NCI-H2196 (cell line): ENCODE data around the gene LRRC10B.
A peak's percentile ranks its signal among the peaks of the same experiment; 100 is the strongest.

Experiments used
- DNase-seq: peaks from one replicate; lab custom pipeline; 2025; ENCODE audit not compliant: unreplicated experiment; lab: John Stamatoyannopoulos, UW

Gene LRRC10B

DNA sequence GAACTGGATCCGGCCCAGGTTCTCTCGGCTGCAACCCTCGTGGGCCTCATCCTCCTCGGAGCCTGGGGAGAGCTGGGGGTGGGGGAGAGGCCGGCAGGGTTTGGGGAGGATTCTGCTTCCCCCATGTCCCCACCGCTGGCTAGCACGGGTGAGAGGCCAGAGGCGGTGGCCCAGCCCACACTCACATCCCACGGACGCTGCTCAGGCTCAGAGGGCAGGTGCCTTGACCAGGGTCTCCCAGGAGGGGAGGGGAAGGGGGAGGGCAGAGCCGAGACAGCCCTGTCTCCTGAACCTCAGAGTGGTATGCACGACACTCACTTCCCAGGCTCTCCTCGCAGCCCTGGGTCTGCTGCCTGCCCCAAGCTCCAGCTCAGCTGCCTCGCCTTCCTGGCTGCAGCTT is 19.6 kb downstream of the LRRC10B start:
- no peak for DNase-seq

DNA sequence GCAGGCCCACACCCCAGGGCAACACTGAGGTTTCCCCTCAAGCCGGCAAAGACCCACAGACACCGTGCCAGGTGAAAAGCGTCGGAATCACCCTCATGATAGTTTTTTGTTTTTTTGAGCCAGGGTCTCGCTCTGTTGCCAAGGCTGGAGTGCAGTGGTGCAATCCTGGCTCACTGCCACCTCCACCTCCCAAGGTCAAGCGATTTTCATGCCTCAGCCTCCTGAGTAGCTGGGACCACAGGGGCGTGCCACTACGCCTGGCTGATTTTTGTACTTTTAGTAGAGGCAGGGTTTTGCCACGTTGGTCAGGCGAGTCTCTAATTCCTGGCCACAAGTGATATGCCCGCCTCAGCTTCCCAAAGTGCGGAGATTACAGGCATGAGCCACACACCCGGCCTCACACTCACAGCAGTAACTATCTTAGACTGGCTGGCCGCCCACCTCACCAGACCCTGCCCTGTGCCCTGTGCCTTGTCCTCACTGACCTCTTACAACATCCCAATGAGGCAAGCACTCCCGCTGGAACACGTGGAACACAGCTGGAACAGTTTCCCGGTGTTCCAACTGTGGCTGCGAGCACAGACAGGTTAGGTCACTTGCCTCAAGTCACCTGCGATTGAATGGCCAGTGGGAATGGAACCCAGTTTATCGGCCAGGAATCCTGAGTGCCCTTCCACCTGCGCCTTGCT is 21.1 kb downstream of the LRRC10B start:
- DNase-seq: no peak

DNA sequence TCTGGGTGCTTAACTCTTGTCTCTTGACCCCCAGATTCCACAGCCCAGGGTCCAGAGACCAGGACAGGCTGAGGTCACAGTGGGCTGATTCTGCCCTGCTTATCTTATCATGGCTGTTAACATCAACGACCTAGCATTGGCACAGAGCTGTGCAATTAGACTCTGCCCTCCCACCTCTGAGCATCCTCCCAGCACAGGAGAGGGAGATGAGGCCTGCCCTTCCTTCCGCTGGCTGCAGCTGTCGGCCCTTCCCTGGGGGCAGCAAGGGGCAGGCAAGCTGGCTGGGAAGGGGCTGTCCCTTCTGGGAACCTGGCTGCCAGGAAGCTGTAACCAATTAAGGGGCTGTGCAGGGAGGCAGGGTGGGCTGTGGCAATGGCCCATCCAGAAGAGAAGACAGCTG is 22.5 kb downstream of the LRRC10B start:
- DNase-seq: no peak

DNA sequence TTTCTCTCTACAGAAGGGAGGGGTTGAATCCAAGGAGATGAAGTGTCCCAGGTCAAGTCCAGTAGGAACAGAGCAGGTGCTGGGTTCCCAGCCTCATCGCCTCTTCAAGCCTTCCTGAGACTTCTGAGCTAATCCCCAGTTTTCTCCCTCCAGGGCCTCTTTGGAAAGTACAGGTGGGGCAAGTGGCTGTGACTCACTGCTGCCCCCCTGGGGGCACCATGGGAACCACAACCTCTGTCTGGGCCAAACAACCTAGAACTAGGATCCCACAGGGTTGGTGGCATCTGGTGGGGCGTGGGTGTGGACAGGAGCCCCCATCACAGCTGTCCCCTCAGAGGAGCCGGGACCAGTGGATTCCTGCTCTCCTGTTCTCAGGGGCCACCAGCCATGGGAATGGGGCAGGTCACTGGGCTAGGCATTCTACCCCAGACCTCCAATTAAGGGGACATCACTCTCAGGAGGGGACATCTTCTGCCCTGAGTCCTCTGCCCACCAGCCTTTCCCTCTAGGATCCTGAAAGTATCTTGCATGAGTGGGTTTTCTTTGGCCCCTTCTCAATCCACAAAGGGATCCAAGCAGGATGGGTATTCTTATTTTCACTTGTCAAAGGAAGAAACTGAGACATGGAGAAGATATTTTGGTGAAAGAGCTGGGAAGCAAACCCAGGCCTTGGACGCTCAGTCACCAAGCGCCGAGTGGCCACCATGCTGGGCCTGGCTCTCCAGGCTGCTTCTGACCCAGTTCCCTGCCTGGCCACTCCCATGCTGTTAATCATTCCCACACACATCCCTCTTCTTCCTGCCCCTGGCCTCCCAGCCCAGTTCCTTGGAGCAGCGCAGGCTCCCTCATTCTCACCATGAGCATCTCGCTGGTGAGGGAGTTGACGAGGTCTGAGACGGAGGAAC is 23.8 kb downstream of the LRRC10B start:
- DNase-seq: peak; percentile 55

DNA sequence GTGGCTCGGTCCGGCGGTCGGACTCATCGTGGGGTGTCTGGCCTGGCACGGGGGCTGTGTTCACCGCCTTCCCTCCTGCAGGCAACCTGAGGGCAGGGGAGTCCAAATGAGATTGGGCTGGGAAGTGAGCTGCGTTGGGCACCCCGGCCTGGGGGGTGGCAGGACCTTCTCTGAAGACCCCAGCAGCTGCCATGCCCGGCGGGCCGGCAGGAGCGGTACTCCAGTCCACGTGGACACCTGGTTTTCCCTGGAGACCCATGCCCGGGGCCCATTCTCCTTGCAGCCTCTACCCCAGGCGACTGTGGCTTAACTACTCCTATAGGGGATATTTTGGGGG is 24.5 kb downstream of the LRRC10B start:
- no peak for DNase-seq

DNA sequence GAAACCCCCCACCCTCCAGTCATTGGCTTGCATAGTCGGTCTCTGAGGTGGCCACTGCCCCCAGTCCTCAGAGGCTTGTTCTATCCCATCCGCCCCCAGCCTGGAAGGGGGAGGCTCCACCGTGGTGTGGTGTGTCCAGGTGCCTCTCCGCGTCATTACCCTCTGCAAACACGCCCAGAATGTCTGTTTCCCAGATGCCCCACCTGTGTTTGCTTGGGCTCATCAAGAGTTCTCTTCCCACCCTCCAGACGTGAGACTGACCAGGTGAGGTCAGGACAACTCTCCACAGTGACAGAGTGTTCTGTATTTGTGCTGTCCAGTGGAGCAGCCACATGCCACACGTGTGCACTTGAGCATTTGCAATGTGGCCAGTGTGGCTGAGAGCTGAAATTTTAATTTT is 24.9 kb downstream of the LRRC10B start:
- DNase-seq: peak; percentile 79

DNA sequence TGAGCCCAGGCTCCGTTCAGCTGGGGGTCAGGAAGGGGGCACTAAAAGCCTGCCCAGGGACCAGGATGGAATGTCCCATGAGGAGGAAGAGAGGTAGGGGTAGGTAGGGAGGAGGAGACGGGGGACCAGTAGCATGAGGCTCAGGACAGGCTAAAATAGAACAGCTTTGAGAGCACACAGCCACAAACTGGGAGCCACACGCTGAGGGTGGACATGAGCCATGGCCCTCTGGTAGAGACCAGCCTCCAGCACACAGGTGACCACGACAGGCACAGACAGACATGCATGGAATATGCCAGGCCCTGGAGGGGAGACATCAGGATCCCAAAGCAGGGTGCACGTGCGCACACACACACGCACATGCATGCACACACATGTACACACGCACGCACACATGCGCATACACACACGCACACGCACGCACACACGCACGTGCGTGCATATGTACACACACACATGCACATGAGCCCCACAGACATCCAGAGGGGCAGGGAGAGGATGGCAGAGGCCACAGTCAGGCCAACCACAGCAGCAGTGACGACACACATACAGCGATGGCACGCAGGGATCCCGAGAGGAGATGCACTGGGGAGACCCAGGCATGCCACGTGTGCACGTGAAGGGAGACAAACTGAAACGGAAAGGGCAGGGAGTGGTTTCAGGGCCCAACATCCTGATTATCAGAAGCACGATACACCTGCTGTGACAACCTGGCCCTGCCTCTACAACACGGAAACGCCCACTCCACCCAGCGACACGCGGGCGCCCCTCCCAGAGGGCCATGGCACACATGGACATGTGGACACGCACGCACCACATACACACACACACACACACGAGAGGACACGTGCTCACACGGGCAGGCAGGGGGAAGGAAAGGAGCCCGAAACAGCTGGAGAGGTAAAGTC is 25.7 kb downstream of the LRRC10B start:
- no peak for DNase-seq

DNA sequence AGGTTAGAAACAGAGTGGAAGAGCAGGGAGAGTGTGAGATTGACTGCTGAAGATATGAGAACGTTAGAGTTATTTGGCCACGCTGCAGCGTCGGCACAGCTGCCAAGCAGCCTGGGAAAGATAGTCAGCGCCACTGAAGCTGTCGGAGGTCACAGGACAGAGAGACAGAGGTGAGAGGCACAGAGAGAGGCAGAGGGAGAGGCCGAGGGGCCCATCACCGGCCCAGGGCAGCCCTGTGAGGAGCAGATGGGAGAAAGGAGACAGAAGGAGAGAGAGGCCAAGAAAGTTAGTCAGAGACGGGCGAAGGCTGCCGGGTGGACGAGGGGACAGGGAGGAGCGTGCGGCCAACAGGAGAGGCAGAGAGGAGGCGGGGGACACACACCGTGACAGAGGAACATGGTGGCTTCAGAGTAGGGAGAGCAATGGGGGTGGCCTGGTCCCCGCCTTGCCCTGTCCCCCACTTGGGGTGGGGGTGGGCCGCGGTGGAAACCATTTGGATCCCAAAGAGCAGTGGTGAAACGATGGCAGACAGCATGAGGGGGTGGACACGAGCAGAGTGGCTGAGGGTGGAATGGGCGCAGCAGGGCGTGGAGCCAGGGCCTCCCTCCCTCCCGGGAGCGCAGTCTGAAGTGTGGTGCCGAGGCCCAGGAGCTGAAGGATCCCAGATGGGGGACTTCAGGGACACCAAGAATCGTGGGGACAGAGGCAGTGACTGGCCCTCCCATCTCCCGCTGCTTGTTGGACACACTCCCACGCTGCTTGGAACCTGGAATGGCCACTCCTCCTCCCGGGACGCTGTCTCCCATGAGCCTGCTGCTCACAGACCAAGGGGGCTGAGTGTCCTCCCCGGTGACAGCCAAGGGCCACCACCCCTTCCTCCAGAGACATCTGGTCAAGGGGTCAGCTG is 26.6 kb downstream of the LRRC10B start:
- DNase-seq: no peak

DNA sequence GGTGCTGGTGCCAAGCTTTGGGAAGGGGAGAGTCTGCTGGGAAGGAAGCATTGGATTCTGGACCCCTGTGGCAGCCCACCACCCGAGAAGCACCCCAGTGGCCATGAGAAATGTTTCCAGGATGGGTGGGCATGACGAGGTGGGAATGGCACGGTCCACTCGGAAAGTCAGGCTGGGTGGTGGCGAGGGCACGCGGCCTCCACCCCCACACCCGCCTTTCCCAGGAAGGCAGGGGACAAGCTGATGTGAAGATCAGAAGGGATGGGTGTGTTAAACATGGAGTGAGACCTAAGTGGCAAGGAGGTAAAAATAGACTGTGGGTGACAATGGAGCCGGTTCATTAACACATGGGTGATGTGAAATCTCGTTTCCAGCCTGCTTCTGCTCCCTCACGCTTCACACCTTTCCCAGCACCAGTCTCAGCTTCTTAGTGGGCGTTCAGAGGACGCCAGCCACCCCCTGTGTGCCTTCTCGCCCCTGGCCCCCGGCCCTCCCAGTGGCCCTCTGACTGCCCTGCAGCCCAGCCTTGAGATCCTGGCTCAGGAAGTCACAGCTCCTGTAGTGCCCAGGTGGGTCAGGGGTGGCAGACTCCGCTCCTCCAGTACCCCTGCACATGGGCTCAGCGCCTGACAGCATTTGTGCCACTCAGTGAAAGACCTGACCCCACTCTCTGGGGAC is 27.6 kb downstream of the LRRC10B start:
- DNase-seq: no peak

DNA sequence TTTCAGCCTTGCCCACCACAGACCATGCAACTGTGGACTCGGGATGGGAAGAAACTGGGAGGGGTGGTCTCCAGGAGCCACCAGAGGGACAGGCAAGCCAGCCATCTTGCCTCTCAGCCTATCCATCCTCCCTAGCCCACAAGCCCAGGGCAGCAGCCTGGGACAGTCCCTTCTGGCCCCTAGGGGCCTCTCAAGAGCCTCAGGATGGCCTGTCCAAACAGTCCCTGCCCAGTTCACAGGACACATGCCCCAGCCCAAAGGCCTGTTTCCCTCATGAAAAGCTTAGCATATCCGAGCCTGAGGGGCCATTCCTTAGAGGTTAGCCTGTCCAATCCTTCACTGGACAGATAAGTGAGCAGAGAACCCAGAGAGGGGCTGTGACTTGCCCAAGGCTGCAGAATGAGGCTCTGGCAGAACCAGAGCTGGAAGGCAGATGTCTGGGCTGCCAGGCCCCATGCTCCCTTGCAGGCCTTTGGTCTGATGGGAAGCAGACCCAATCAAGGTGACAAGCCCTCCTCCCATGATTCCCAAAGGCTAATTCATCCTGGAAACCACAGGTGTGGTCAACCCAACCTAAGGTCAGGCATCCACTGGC is 28.2 kb downstream of the LRRC10B start:
- DNase-seq: no peak

DNA sequence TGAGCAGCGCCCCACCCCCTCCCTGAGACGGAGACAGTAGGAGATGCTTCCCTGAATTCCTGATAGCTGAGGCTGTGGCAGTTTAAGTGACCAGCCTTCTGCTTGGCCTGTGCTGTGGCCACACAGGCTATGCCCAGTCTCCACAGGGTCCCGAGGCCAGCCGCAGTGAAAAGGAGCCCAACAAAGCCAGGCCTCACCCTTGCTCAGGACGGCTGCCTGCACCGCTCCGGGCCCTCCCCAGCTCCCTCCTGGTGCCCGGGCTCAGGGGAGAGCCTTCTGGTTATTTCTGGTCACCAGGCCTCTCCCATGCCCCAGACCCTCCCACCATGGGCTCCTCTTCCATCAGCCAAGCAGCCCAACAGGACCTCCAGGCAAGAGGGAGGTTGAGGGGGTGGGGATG is 28.8 kb downstream of the LRRC10B start:
- no peak for DNase-seq

DNA sequence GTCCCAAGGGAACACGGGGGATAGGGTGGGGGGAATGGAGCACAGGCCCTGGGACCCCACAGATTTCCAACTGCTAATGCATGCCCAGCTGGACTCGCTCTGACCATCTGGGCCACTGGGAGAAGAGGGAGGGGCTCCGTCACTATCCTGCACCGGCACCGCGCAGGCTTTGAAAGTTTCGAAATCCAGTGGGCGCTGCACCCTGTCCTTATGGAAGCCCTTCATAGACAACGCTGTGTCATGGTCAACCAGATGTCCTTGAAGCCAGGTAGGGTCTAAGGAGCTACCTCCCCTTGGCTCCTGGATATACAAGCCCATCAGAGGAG is 30.1 kb downstream of the LRRC10B start:
- DNase-seq: no peak

DNA sequence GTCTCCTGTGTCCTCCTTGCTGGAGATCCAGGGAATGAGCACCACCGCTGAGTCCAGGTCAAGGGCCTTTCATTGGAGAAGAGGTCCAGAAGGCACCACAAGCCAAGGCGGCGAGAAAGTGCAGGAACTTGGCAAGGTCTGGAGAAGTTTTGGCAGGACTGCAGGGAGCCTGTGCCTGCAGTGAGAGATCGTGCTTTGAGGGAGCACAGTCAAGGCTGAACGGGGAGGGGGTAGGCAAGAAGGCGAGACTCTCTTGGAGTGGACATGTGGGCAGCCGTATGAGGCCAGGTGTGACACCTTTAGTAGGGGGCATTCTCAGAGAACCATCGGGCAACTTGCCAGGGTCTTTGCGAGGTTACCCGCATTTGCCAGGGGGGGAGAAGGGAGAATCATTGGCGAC is 30.5 kb downstream of the LRRC10B start:
- DNase-seq: no peak

DNA sequence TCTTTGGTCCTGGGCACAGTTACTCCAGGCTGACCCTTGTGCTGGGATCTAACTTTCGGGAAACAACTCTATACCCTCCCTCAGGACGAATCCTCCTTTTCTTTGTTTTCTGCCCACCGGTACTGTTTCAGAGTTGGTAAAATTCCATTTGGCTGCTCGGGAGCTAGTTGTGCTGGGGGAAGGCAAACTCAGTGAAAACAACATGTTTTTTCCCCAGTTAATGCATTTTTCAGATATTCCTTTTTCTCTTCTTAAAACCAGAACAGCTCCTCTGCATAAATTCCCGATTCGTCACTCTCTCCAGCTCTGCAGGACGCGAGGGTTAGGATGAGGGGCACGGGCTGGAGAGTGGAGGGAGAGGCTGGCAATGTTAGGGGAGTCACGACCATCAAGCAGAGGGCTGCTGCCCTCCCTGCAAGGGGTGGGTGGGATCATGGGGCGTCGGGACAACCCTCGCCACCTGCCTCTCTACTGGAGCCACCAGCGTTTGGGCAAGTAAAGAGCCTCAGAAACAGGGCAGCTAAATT is 31.3 kb downstream of the LRRC10B start:
- no peak for DNase-seq

DNA sequence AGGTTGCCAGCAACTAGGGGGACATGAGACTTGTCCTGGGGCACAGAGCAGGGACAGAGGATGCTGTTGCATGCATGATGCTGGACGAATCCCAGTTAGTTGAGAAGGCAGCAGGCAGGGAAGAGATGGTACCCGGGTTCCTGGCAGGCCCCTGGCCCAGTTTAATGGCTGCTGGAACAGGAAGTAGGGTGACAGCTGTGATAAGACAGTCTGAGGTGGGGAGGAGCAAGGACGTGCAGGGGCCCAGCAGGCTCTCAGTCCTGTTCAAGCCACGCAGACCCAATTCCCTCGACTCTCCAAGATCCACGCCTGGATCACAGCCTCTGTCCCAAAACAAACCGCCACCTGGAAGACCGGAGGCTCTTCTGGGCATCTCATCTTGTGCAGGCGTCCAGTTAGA is 32.0 kb downstream of the LRRC10B start:
- no peak for DNase-seq

DNA sequence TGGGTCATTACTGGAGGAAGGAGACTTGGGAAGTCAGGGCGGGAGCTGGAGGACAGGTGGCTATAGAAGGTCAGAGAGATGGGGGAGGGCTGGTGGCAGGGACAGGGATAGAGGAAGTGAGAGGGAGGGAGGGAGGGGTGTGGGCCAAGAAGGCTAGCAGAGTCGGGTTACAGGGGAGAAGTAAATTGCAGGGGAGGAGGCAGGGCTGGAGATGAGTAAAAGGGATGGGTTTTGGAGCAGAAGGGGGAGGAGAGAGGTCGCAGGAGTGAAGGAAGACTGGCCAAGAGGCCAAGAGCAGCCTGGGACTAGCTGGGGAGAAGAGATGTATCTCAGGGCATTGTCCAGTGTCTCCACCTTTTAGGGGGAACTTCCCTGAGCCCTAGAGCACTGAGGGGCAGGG is 33.0 kb downstream of the LRRC10B start:
- peak; percentile 80 for DNase-seq

DNA sequence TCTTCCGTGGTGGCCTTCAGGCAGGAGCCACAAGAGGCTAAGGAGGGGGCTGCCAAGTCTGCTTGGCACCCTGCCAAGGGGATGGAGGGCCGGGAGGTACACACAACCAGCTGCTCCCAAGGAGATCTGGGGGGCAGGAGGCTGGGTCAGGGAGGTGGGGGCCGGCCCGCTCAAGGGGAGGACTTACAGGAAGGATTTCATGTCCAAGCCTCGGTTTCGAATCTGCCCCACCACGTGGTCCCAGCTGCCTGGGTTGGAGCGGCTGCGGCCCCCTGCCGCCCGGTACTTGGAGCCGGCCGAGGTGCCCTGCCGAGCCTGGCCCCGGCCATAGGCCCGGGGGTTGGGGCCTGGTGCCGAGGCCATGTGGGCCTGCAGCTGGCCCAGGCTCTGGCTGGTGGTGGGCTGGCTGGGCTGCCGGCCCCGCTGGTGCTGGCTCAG is 33.5 kb downstream of the LRRC10B start:
- DNase-seq: peak; percentile 85

DNA sequence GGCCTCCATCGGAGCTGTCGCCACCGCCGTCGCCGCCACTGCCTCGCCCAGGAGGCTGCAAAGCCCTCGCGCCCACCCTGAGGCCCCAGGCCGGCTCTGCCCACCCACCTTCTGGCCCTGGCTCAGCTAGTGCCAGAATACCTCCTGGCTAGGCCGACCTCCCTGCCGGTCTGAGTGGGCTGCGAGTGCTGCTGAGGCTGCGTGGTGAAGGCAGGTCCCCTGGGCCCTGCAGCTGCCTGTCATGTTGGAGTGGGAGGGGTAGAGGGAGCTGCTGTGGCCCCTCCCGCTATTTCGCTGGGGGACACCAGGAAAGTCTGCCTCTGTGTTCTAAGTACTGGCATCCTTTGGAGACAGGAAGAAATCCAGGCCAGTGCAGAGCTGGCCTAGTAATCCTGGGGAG is 34.2 kb downstream of the LRRC10B start:
- DNase-seq: no peak

DNA sequence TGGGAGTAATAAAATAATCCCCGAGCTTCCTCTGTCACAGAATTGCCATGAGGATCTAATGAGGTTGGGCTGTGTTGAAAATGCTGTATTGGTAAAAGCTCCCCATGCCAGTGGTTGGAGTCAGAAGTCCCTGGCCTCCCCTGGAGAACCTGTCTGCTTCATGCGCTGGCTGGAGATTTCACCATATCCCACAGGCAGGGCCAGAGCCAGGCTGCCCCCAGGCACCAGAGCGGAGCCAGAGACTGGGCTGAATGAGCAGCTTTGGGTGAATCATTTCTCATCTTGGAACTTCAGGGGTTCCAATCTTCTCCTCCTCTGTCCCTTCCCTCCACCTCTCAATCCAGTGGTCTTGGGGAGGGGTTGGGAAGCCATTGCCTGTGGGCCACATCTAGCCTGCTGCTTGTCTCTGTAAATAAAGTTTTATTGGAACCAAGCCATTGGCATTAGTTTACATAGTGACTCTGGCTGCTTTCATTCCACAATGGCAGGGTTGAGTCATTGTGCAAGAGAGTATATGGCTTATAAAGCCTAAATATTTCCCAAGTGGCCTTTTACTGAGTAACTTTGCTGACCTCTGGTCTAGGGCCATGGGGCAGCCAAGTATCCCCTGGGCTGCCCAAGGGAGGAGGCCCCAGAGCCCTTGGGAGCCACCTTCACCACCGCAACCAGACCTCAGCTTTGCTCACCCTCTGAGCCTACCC is 35.2 kb downstream of the LRRC10B start:
- no peak for DNase-seq
